ENCODE results near the gene CAMK2D.

DNA sequence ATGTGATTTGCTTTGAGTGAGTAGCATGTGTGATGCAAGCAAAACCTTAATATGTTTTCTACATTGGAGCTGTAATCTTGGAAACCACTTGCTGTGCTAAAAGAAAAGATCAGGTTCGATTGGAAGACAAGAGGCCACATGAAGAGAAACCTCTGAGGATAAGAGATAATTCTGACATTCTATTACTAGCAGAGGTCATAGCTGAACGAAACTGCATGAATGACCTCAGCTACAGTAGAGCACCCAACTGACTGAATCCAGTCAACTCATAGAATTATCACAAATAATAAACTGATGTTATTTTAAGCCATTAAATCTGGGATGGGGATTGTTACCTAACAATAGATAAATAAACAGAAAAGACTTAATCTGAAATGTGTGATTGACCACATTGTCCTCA, 147.1 kb downstream of the CAMK2D start:
- TF ChIP-seq, protein P1, sequence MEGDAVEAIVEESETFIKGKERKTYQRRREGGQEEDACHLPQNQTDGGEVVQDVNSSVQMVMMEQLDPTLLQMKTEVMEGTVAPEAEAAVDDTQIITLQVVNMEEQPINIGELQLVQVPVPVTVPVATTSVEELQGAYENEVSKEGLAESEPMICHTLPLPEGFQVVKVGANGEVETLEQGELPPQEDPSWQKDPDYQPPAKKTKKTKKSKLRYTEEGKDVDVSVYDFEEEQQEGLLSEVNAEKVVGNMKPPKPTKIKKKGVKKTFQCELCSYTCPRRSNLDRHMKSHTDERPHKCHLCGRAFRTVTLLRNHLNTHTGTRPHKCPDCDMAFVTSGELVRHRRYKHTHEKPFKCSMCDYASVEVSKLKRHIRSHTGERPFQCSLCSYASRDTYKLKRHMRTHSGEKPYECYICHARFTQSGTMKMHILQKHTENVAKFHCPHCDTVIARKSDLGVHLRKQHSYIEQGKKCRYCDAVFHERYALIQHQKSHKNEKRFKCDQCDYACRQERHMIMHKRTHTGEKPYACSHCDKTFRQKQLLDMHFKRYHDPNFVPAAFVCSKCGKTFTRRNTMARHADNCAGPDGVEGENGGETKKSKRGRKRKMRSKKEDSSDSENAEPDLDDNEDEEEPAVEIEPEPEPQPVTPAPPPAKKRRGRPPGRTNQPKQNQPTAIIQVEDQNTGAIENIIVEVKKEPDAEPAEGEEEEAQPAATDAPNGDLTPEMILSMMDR (IDR thresholded peaks at IDR 0.05; ENCODE audit: low read depth, low read length, missing input control): no peak
- no peak for TF ChIP-seq EGR1 (IDR thresholded peaks at IDR 0.05; ENCODE audit: low read depth in 2 of 2)
- TF ChIP-seq RAD21 (IDR thresholded peaks at IDR 0.05): no peak
- TF ChIP-seq, protein P2, sequence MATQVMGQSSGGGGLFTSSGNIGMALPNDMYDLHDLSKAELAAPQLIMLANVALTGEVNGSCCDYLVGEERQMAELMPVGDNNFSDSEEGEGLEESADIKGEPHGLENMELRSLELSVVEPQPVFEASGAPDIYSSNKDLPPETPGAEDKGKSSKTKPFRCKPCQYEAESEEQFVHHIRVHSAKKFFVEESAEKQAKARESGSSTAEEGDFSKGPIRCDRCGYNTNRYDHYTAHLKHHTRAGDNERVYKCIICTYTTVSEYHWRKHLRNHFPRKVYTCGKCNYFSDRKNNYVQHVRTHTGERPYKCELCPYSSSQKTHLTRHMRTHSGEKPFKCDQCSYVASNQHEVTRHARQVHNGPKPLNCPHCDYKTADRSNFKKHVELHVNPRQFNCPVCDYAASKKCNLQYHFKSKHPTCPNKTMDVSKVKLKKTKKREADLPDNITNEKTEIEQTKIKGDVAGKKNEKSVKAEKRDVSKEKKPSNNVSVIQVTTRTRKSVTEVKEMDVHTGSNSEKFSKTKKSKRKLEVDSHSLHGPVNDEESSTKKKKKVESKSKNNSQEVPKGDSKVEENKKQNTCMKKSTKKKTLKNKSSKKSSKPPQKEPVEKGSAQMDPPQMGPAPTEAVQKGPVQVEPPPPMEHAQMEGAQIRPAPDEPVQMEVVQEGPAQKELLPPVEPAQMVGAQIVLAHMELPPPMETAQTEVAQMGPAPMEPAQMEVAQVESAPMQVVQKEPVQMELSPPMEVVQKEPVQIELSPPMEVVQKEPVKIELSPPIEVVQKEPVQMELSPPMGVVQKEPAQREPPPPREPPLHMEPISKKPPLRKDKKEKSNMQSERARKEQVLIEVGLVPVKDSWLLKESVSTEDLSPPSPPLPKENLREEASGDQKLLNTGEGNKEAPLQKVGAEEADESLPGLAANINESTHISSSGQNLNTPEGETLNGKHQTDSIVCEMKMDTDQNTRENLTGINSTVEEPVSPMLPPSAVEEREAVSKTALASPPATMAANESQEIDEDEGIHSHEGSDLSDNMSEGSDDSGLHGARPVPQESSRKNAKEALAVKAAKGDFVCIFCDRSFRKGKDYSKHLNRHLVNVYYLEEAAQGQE (IDR thresholded peaks at IDR 0.05): no peak
- no peak for TF ChIP-seq YY1 (IDR thresholded peaks at IDR 0.05)
- no peak for TF ChIP-seq JUND (IDR thresholded peaks at IDR 0.05)
- TF ChIP-seq, protein P3, sequence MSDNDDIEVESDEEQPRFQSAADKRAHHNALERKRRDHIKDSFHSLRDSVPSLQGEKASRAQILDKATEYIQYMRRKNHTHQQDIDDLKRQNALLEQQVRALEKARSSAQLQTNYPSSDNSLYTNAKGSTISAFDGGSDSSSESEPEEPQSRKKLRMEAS (IDR thresholded peaks at IDR 0.05): no peak
- no peak for TF ChIP-seq NR2F2 (IDR thresholded peaks at IDR 0.05)
- TF ChIP-seq HNF4A (conservative IDR thresholded peaks at IDR 0.05): no peak
